H1 (cell line): Measurements from ENCODE around the gene OVCH2. TPM values are rescaled to one million over a fixed set of nuclear protein-coding genes. Genes with fewer than 3 reads are reported as not detected.

Experiments
- CTCF ChIA-PET: fragments of 300-600 bp; sonication (Branson Sonifier 250); formaldehyde crosslinking; loops from one replicate; lab custom pipeline; 2021; ENCODE audit not compliant: partially characterized antibody; lab: Charles Lee
- POLR2A ChIA-PET: fragments of 300-600 bp; sonication (Branson Sonifier 250); formaldehyde crosslinking; loops from one replicate; lab custom pipeline; 2021; ENCODE audit warnings: inconsistent platforms; ENCODE audit not compliant: partially characterized antibody; lab: Charles Lee
- DNase-seq, 2 experiments: peaks; one replicate each; pipeline versions ENCODE4 v3.0.0 to v3.0.0-alpha.2; 2010 to 2022; ENCODE audit warnings: low spot score in 2 of 2, low read depth in 1 of 2, mixed read lengths in 1 of 2
- FAIRE-seq: peaks from 2 replicates; lab custom pipeline; 2011; peaks lifted over from hg19 to GRCh38; lab: Jason Lieb, UNC
- H2AFZ ChIP-seq: 2 replicates; pipeline ENCODE4 v1.8.1; 2012; ENCODE audit warnings: low read length, inconsistent platforms
- H2AK5ac ChIP-seq: 2 replicates; pipeline ENCODE4 v1.6.1; 2013; ENCODE audit warnings: low read depth, low read length
- H2BK120ac ChIP-seq: replicated peaks from 2 replicates; pipeline ENCODE3; 2013; ENCODE audit warnings: low read depth, low read length, inconsistent platforms
- H2BK12ac ChIP-seq: 2 replicates; pipeline ENCODE4 v1.6.1; 2013; ENCODE audit warnings: low read depth, low read length
- H2BK15ac ChIP-seq: 2 replicates; pipeline ENCODE4 v1.6.1; 2013; ENCODE audit warnings: low read length
- H2BK20ac ChIP-seq: 2 replicates; pipeline ENCODE4 v1.6.1; 2013; ENCODE audit warnings: low read length
- H2BK5ac ChIP-seq: 2 replicates; pipeline ENCODE4 v1.6.1; 2013; ENCODE audit warnings: low read depth, low read length
- H3K14ac ChIP-seq: 2 replicates; pipeline ENCODE4 v1.6.1; 2013; ENCODE audit warnings: inconsistent platforms; ENCODE audit not compliant: insufficient read length
- H3K18ac ChIP-seq: 2 replicates; pipeline ENCODE4 v1.6.1; 2013; ENCODE audit warnings: low read length; ENCODE audit errors: extremely low read depth
- H3K23ac ChIP-seq: 2 replicates; pipeline ENCODE4 v1.6.1; 2013; ENCODE audit warnings: inconsistent platforms; ENCODE audit not compliant: insufficient read length
- H3K23me2 ChIP-seq: 2 replicates; pipeline ENCODE4 v1.6.1; 2013; ENCODE audit warnings: low read depth, low read length
- H3K27ac ChIP-seq: 2 replicates; pipeline ENCODE4 v1.6.1; 2011; ENCODE audit warnings: low read depth, low read length, inconsistent platforms
- H3K27me3 ChIP-seq, 4 experiments: replicated peaks in 1 of 4; 1 replicate in 1 of 4; 2 replicates in 3 of 4; pipeline versions ENCODE4 v1.6.1 to v1.8.1; 2011 to 2013; ENCODE audit warnings: low read length in 3 of 4, mild to moderate bottlenecking in 3 of 4, inconsistent platforms in 2 of 4, mixed read lengths in 2 of 4, moderate library complexity in 1 of 4; ENCODE audit not compliant: control insufficient read depth in 3 of 4, insufficient read depth in 3 of 4; ENCODE audit errors: extremely low read depth in 1 of 4
- H3K36me3 ChIP-seq, 4 experiments: 2 replicates each; pipeline versions ENCODE4 v1.6.1 to v1.8.1; 2011 to 2013; ENCODE audit warnings: mild to moderate bottlenecking in 4 of 4, low read length in 3 of 4, moderate library complexity in 2 of 4, control low read depth in 1 of 4, inconsistent platforms in 1 of 4; ENCODE audit not compliant: insufficient read depth in 4 of 4, control insufficient read depth in 2 of 4
- H3K4ac ChIP-seq: replicated peaks from 2 replicates; pipeline ENCODE3; 2013; ENCODE audit warnings: low read length, low read depth, mixed read lengths, inconsistent platforms; ENCODE audit not compliant: insufficient read length
- H3K4me1 ChIP-seq, 4 experiments: replicated peaks in 1 of 4; 1 replicate in 1 of 4; 2 replicates in 3 of 4; pipeline versions ENCODE4 v1.6.1 to v1.8.1; 2011 to 2013; ENCODE audit warnings: low read length in 3 of 4, inconsistent platforms in 2 of 4, mixed read lengths in 1 of 4; ENCODE audit not compliant: insufficient read depth in 4 of 4, control insufficient read depth in 3 of 4
- H3K4me2 ChIP-seq, 2 experiments: 2 replicates each; pipeline versions ENCODE4 v1.6.1 to v1.8.1; 2011 to 2013; ENCODE audit warnings: low read depth in 2 of 2, low read length in 2 of 2, control low read depth in 1 of 2, inconsistent platforms in 1 of 2, mild to moderate bottlenecking in 1 of 2; ENCODE audit not compliant: insufficient read depth in 1 of 2
- H3K4me3 ChIP-seq, 4 experiments: fragments of 200-600, 300-600 bp in 1 of 4; sonication (generic), shearing (Covaris generic), sonication (Bioruptor Twin) in 1 of 4; 2 replicates each; pipeline versions ENCODE4 v1.5.1 to v1.8.1; 2011 to 2016; ENCODE audit warnings: low read length in 4 of 4, low read depth in 3 of 4, control low read depth in 2 of 4, inconsistent platforms in 2 of 4, mild to moderate bottlenecking in 2 of 4, mixed read lengths in 1 of 4, moderate library complexity in 1 of 4; ENCODE audit not compliant: insufficient read depth in 2 of 4; ENCODE audit errors: extremely low read depth in 1 of 4
- H3K56ac ChIP-seq: replicated peaks from 2 replicates; pipeline ENCODE3; 2013; ENCODE audit warnings: low read depth, mild to moderate bottlenecking, mixed read lengths, low read length, inconsistent platforms; ENCODE audit not compliant: insufficient read length
- H3K79me1 ChIP-seq: 2 replicates; pipeline ENCODE4 v1.6.1; 2013; ENCODE audit warnings: low read depth, low read length, control low read depth
- H3K79me2 ChIP-seq, 2 experiments: 2 replicates each; pipeline versions ENCODE4 v1.6.1 to v1.8.1; 2012 to 2013; ENCODE audit warnings: low read length in 2 of 2, mild to moderate bottlenecking in 2 of 2, inconsistent platforms in 1 of 2; ENCODE audit not compliant: insufficient read depth in 2 of 2, control insufficient read depth in 1 of 2
- H3K9ac ChIP-seq, 4 experiments: replicated peaks in 1 of 4; 1 replicate in 1 of 4; 2 replicates in 3 of 4; pipeline versions ENCODE4 v1.6.1 to v1.8.1; 2011 to 2013; ENCODE audit warnings: low read depth in 3 of 4, low read length in 3 of 4, control low read depth in 2 of 4, mild to moderate bottlenecking in 2 of 4, moderate library complexity in 2 of 4, inconsistent platforms in 1 of 4; ENCODE audit errors: extremely low read depth in 1 of 4
- H3K9me3 ChIP-seq, 2 experiments: 2 replicates each; pipeline versions ENCODE4 v1.6.1 to v1.8.1; 2012 to 2013; ENCODE audit warnings: mild to moderate bottlenecking in 2 of 2, moderate library complexity in 2 of 2, control low read depth in 1 of 2, inconsistent platforms in 1 of 2, low read depth in 1 of 2, low read length in 1 of 2, mixed read lengths in 1 of 2; ENCODE audit not compliant: insufficient read depth in 2 of 2
- H4K20me1 ChIP-seq, 2 experiments: replicated peaks in 1 of 2; 2 replicates each; pipeline versions ENCODE3 to v1.8.1; 2011 to 2013; ENCODE audit warnings: inconsistent platforms in 2 of 2, low read length in 2 of 2, mild to moderate bottlenecking in 1 of 2; ENCODE audit not compliant: insufficient read depth in 2 of 2, control insufficient read depth in 1 of 2
- H4K5ac ChIP-seq: 2 replicates; pipeline ENCODE4 v1.6.1; 2013; ENCODE audit warnings: low read length, low read depth, mixed read lengths, inconsistent platforms; ENCODE audit not compliant: insufficient read length
- H4K8ac ChIP-seq: 2 replicates; pipeline ENCODE4 v1.8.0; 2013; ENCODE audit warnings: mild to moderate bottlenecking, moderate library complexity, low read length, inconsistent platforms; ENCODE audit not compliant: insufficient read depth; ENCODE audit errors: extremely low read depth
- H4K91ac ChIP-seq: replicated peaks from 2 replicates; pipeline ENCODE3; 2013; ENCODE audit warnings: low read length, mixed read lengths, inconsistent platforms; ENCODE audit not compliant: insufficient read length
- ASH2L ChIP-seq: fragments of 200-600, 300-600 bp; sonication (generic); IDR thresholded peaks from one replicate; pipeline ENCODE4 v1.7.1; 2017; ENCODE audit warnings: low read length
- BRCA1 ChIP-seq: IDR thresholded peaks from 2 replicates; pipeline ENCODE4 v1.6.1; 2012; ENCODE audit warnings: low read depth, low read length, improper control_type of control experiment
- CEBPB ChIP-seq: IDR thresholded peaks from 2 replicates; pipeline ENCODE4 v1.6.1; 2012; ENCODE audit warnings: low read depth, low read length
- CHD2 ChIP-seq: IDR thresholded peaks from 2 replicates; pipeline ENCODE4 v1.6.1; 2012; ENCODE audit warnings: low read length, improper control_type of control experiment
- GABPA ChIP-seq: IDR thresholded peaks from 2 replicates; pipeline ENCODE4 v1.6.1; 2011; ENCODE audit warnings: mild to moderate bottlenecking, low read length, moderate library complexity, borderline replicate concordance; ENCODE audit not compliant: insufficient read depth
- HDAC2 ChIP-seq, 2 experiments: fragments of 300-600 bp in 1 of 2; sonication (generic) in 1 of 2; IDR thresholded peaks; 2 replicates each; pipeline ENCODE4 v1.6.1; 2011 to 2012; ENCODE audit warnings: low read depth in 2 of 2, low read length in 2 of 2, mild to moderate bottlenecking in 2 of 2, moderate library complexity in 2 of 2, borderline replicate concordance in 1 of 2, inconsistent platforms in 1 of 2
- JUN ChIP-seq: IDR thresholded peaks from 2 replicates; pipeline ENCODE4 v1.6.1; 2011; ENCODE audit warnings: low read depth, mild to moderate bottlenecking, improper control_type of control experiment, low read length
- KDM1A ChIP-seq: fragments of 200-600, 300-600 bp; sonication (generic); IDR thresholded peaks from 2 replicates; pipeline ENCODE4 v1.7.1; 2016; ENCODE audit warnings: mild to moderate bottlenecking, low read length, borderline replicate concordance
- KDM5A ChIP-seq: fragments of 200-600 bp; IDR thresholded peaks from 2 replicates; pipeline ENCODE4 v1.7.1; 2012; ENCODE audit warnings: mild to moderate bottlenecking, low read length, inconsistent platforms, mixed read lengths
- MAFK ChIP-seq: IDR thresholded peaks from 2 replicates; pipeline ENCODE4 v1.6.1; 2012; ENCODE audit warnings: low read depth, mild to moderate bottlenecking, improper control_type of control experiment, low read length
- SIRT6 ChIP-seq: IDR thresholded peaks from one replicate; pipeline ENCODE4 v1.7.1; 2012; ENCODE audit warnings: low read length, inconsistent platforms
- SIX5 ChIP-seq: IDR thresholded peaks from 2 replicates; pipeline ENCODE4 v1.6.1; 2011; ENCODE audit warnings: mild to moderate bottlenecking, low read depth, low read length
- WGBS, 2 experiments: shearing (Covaris generic) in 1 of 2; methylation state at CpG; one replicate each; pipeline versions ENCODE4 v1.1.6 to v1.1.7; 2013 to 2015; ENCODE audit warnings: low lambda C conversion rate in 2 of 2, mixed read lengths in 2 of 2, inconsistent platforms in 1 of 2, low coverage in 1 of 2, missing lambda C conversion rate in 1 of 2; ENCODE audit not compliant: insufficient replicate concordance in 2 of 2, insufficient coverage in 1 of 2, insufficient read length in 1 of 2; ENCODE audit errors: extremely low coverage in 1 of 2, missing lambda C conversion rate in 1 of 2; 5-methylcytosine and 5-hydroxymethylcytosine counted together
- polyA plus RNA-seq, 7 experiments: library from polyadenylated mRNA; depleted of rRNA in 3 of 7; stranded (reverse) in 5 of 7; unstranded in 2 of 7; fragments of >200 nt in 5 of 7; fragments of 200-250 nt in 2 of 7; gene quantifications; 1 replicate in 5 of 7; 2 replicates in 1 of 7; 4 replicates in 1 of 7; pipeline versions ENCODE4 v1.2.1 to v1.2.3, GENCODE V29; 2011 to 2013; ENCODE audit warnings: missing spikeins in 2 of 7, mixed read lengths in 2 of 7
- total RNA-seq: library from RNA; stranded (reverse); fragmentation: NEBNext Ultra II Directional; extraction: Animal tissue kit (Norgen Biotek cat#: 25700); gene quantifications from 2 replicates; pipeline ENCODE4 v1.2.1, GENCODE V29; 2021
- TF ChIP-seq, protein P1 (sequence below), 3 experiments: IDR thresholded peaks; 1 replicate in 2 of 3; 2 replicates in 1 of 3; pipeline versions ENCODE4 v1.5.1 to v1.6.1; 2011; ENCODE audit warnings: low read length in 3 of 3, mild to moderate bottlenecking in 3 of 3, inconsistent platforms in 2 of 3, low read depth in 1 of 3, moderate library complexity in 1 of 3; ENCODE audit not compliant: insufficient read depth in 1 of 3; ENCODE audit errors: control extremely low read depth in 1 of 3

The OVCH2 gene
- total and polyA plus RNA-seq, 2 of the 8 experiments (the other 6 are each of a cell fraction or from before 2014, with no cell fraction given) = 0.03 to 1.1 TPM

DNA sequence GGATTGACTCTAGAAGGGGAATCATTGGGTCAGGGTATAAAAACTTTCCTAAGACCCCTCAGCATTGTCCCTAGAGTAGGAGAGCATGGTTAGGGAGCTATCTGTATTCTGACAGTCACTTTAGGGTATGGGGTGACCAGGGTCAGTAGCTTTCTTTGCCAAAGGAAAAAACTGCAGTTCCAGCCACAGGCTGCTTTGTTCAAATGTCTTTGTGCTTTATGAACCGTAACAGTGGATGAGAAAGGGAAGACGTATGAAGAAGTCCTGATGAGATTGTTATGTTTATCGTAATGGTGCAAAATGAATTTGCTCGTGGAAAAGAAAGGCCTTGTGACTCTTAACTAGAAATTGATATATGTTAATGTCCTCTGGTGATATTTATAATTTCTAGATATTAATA is 63.0 kb downstream of the OVCH2 start:
- Histone ChIP-seq H3K23ac (no peak overlapping the region), H4K8ac (no peak overlapping the region), H2BK5ac (no peak overlapping the region), H2AK5ac (no peak overlapping the region), H3K4me2 (no peak overlapping the region), H3K79me1 (no peaks in the 10 kb centered on the region), H3K27me3 (no peaks in the 10 kb centered on the region), H2BK120ac (no peak overlapping the region), H3K56ac (no peak overlapping the region), H4K91ac (no peak overlapping the region), H3K27ac (no peak overlapping the region), H3K23me2 (no peaks in the 10 kb centered on the region), H3K4me1 (no peaks in the 10 kb centered on the region), H4K5ac (no peak overlapping the region), H2BK12ac (no peak overlapping the region), H3K18ac (no peak overlapping the region), H3K4ac (no peak overlapping the region), H3K9me3 (no peaks in the 10 kb centered on the region), H3K14ac (no peak overlapping the region), H2BK15ac (no peak overlapping the region), H2AFZ (no peak overlapping the region), H3K9ac (no peak overlapping the region), H2BK20ac (no peak overlapping the region), H3K4me3 (no peak overlapping the region), H3K79me2 (no peaks in the 10 kb centered on the region), H4K20me1 (no peaks in the 10 kb centered on the region), H3K36me3 (0 out of 8 replicates have a peak, but pooled peaks cover 0 to 2% (median 0%) of the 10 kb centered on the region in 4 experiments)
- DNase-seq (no peak), FAIRE-seq (no peak)
- POLR2A ChIA-PET = no interaction called here
- CTCF ChIA-PET = interaction anchor here (0.6 to 16.4 kb wide), 12 partner anchors 9 to 288 kb away, joined by 3 to 325 read pairs (median 4); no protein-coding TSS in a partner anchor
- WGBS, 2 experiments = 86 to 100% methylated on average over 2 to 4 of the region's 4 CpGs
- TF ChIP-seq CEBPB = no peak
- TF ChIP-seq ASH2L = no peak
- no peak for TF ChIP-seq CHD2
- TF ChIP-seq GABPA = no peak
- no peak for TF ChIP-seq MAFK
- no peak for TF ChIP-seq HDAC2 (IDR thresholded peaks at IDR 0.05; ENCODE audit: borderline replicate concordance in 1 of 2, low read depth in 2 of 2, low read length in 2 of 2)
- TF ChIP-seq SIRT6 = no peak
- no peak for TF ChIP-seq SIX5
- TF ChIP-seq, protein P1, sequence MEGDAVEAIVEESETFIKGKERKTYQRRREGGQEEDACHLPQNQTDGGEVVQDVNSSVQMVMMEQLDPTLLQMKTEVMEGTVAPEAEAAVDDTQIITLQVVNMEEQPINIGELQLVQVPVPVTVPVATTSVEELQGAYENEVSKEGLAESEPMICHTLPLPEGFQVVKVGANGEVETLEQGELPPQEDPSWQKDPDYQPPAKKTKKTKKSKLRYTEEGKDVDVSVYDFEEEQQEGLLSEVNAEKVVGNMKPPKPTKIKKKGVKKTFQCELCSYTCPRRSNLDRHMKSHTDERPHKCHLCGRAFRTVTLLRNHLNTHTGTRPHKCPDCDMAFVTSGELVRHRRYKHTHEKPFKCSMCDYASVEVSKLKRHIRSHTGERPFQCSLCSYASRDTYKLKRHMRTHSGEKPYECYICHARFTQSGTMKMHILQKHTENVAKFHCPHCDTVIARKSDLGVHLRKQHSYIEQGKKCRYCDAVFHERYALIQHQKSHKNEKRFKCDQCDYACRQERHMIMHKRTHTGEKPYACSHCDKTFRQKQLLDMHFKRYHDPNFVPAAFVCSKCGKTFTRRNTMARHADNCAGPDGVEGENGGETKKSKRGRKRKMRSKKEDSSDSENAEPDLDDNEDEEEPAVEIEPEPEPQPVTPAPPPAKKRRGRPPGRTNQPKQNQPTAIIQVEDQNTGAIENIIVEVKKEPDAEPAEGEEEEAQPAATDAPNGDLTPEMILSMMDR (IDR thresholded peaks at IDR 0.05; ENCODE audit: control extremely low read depth in 1 of 3, insufficient read depth in 1 of 3, low read depth in 1 of 3, low read length in 3 of 3) = no peak
- TF ChIP-seq BRCA1 = no peak
- TF ChIP-seq KDM5A = no peak
- no peak for TF ChIP-seq KDM1A
- TF ChIP-seq JUN = no peak
